Lung (tissue), 12 donors: Measurements from ENCODE around the gene HES7. TPM values are rescaled to one million over a fixed set of nuclear protein-coding genes. Genes with fewer than 3 reads are reported as not detected.
"Not testable (repeated sequence)": the region's sequence is repeated elsewhere in the genome, so short reads cannot be mapped to it uniquely, and the experiment has no call there.

ENCODE experiments used
- ATAC-seq: fragments of 200-7000 bp; cut with Tn5 transposase; one replicate; pipeline ENCODE4 v1.9.1; 2020; ENCODE audit warnings: moderate number of reproducible peaks; ENCODE audit not compliant: insufficient read depth, low FRiP score
- DNase-seq, 3 donors: peaks; one replicate each; pipeline ENCODE4 v3.0.0-alpha.2; 2013 to 2017
- H3K27ac ChIP-seq, 2 donors: one replicate each; pipeline ENCODE4 v1.5.1; 2013; ENCODE audit warnings: mild to moderate bottlenecking in 2 of 2, moderate library complexity in 2 of 2, control low read depth in 1 of 2, inconsistent platforms in 1 of 2, low read depth in 1 of 2, low read length in 1 of 2
- H3K27me3 ChIP-seq, 3 donors: one replicate each; pipeline ENCODE4 v1.5.1; 2013; ENCODE audit warnings: low read length in 2 of 3; ENCODE audit not compliant: control insufficient read depth in 3 of 3, insufficient read depth in 3 of 3
- H3K36me3 ChIP-seq, 4 donors: one replicate each; pipeline ENCODE4 v1.5.1; 2013; ENCODE audit warnings: low read length in 4 of 4, mild to moderate bottlenecking in 1 of 4, moderate library complexity in 1 of 4; ENCODE audit not compliant: control insufficient read depth in 4 of 4, insufficient read depth in 4 of 4
- H3K4me1 ChIP-seq, 5 donors: one replicate each; pipeline ENCODE4 v1.5.1; 2013; ENCODE audit warnings: low read length in 5 of 5, mild to moderate bottlenecking in 2 of 5, moderate library complexity in 1 of 5; ENCODE audit not compliant: control insufficient read depth in 5 of 5, insufficient read depth in 5 of 5
- H3K4me3 ChIP-seq: one replicate; pipeline ENCODE4 v1.5.1; 2013; ENCODE audit warnings: mild to moderate bottlenecking, control low read depth, moderate library complexity
- H3K9ac ChIP-seq, 2 donors: one replicate each; pipeline ENCODE4 v1.5.1; 2013; ENCODE audit warnings: low read length in 2 of 2, control low read depth in 1 of 2; ENCODE audit not compliant: insufficient read depth in 1 of 2
- H3K9me3 ChIP-seq, 4 donors: one replicate each; pipeline ENCODE4 v1.5.1; 2013; ENCODE audit warnings: low read length in 3 of 4, mild to moderate bottlenecking in 1 of 4, moderate library complexity in 1 of 4; ENCODE audit not compliant: control insufficient read depth in 4 of 4, insufficient read depth in 3 of 4
- CTCF ChIP-seq: IDR thresholded peaks from 2 replicates; pipeline ENCODE4 v1.5.1; 2012; ENCODE audit warnings: mild to moderate bottlenecking; ENCODE audit errors: control extremely low read depth, extremely low read depth
- WGBS, 2 donors: extraction: QIAGEN DNeasy Blood & Tissue Kit; methylation state at CpG; one replicate each; pipeline ENCODE4 v1.1.7; 2013; 5-methylcytosine and 5-hydroxymethylcytosine counted together
- polyA plus RNA-seq, 2 donors: library from polyadenylated mRNA; stranded (reverse); fragments of 200-250 nt; gene quantifications; one replicate each; pipeline ENCODE4 v1.2.1, GENCODE V29; 2013
- total RNA-seq, 2 donors: library from RNA; depleted of rRNA in 1 of 2; stranded (reverse); fragments of >200 nt in 1 of 2; gene quantifications; one replicate each; pipeline ENCODE4 v1.2.1, GENCODE V29; 2014 to 2021
- donor health status: control.
- donor health status: control.
- donor health status: Bipolar disorder and iron deficiency.
- donor health status: healthy.
- donor health status: DM: yes; HTN: yes; CAD: no.

HES7 gene
- total and polyA plus RNA-seq, 4 donors: 0.22 to 0.55 (median 0.28) TPM; not detected in 1

- Histone ChIP-seq H3K4me1 (peaks cover 0 to 8% (median 0%) of the 10 kb centered on the region in 5 donors), H3K36me3 (no peaks in the 10 kb centered on the region), H3K27ac (no peak overlapping the region), H3K27me3 (peaks cover 0 to 31% (median 29%) of the 10 kb centered on the region in 3 donors), H3K9ac (no peak overlapping the region), H3K9me3 (peaks cover 0 to 4% (median 0%) of the 10 kb centered on the region in 4 donors), H3K4me3 (no peak overlapping the region)
- DNase-seq (no peak), ATAC-seq (no peak)
- 88 to 90% methylated on average over 33 of the region's 33 CpGs for WGBS, 2 donors
- no peak for TF ChIP-seq CTCF
Measured at GRCh38 chr17:8108972-8109660, 14.8 kb downstream of the HES7 start.

GRCh38 chr17:8106980-8107379 lies 16.9 kb downstream of the HES7 start:
- H3K9ac ChIP-seq, ATAC-seq, H3K4me3 ChIP-seq, H3K9me3 ChIP-seq, DNase-seq, H3K27ac ChIP-seq, H3K4me1 ChIP-seq, H3K36me3 ChIP-seq: not testable (repeated sequence)
- peaks cover 0 to 23% (median 22%) of the 10 kb centered on the region in 3 donors for H3K27me3 ChIP-seq
- WGBS, 2 donors: 83 to 89% methylated on average over 4 of the region's 4 CpGs

- DNase-seq (no peak), ATAC-seq (no peak)
- no peak for TF ChIP-seq CTCF
- 84 to 89% methylated on average over 5 of the region's 5 CpGs for WGBS, 2 donors
- H3K36me3 ChIP-seq: no peaks in the 10 kb centered on the region
- no peak overlapping the region for H3K4me3 ChIP-seq
- no peak overlapping the region for H3K9ac ChIP-seq
- peaks cover 0 to 8% (median 0%) of the 10 kb centered on the region in 5 donors for H3K4me1 ChIP-seq
- H3K9me3 ChIP-seq: peaks cover 0 to 4% (median 0%) of the 10 kb centered on the region in 4 donors
- no peak overlapping the region for H3K27ac ChIP-seq
- peaks cover 0 to 19% (median 14%) of the 10 kb centered on the region in 3 donors for H3K27me3 ChIP-seq
Measured at GRCh38 chr17:8105957-8106398, 17.9 kb downstream of the HES7 start.

GRCh38 chr17:8104911-8105310 lies 19.0 kb downstream of the HES7 start:
- 58 to 71% methylated on average over 8 of the region's 8 CpGs for WGBS, 2 donors
- H3K9ac ChIP-seq: no peak overlapping the region
- no peak for DNase-seq
- H3K36me3 ChIP-seq: no peaks in the 10 kb centered on the region
- H3K9me3 ChIP-seq: peaks cover 0 to 2% (median 0%) of the 10 kb centered on the region in 4 donors
- no peak overlapping the region for H3K4me3 ChIP-seq
- peaks cover 0 to 3% (median 0%) of the 10 kb centered on the region in 5 donors for H3K4me1 ChIP-seq
- no peak for TF ChIP-seq CTCF
- no peak overlapping the region for H3K27ac ChIP-seq
- ATAC-seq: no peak
- H3K27me3 ChIP-seq: peaks cover 0 to 16% (median 7%) of the 10 kb centered on the region in 3 donors
